GM12878 (cell line): ENCODE results near the gene AJUBA. TPM values are rescaled to one million over a fixed set of nuclear protein-coding genes. Genes with fewer than 3 reads are reported as not detected.

Experiments used
- ATAC-seq: fragments of 200-7000 bp; cut with Tn5 transposase; 3 replicates; pipeline ENCODE4 v1.9.1; 2020; ENCODE audit warnings: mild to moderate bottlenecking, moderate library complexity
- BruUV-seq: library from RNA; stranded (reverse); fragments of 400-500 nt; replicated peaks from 2 replicates; lab custom pipeline; 2021; lab: Mats Ljungman, UMichigan
- CTCF ChIA-PET: fragments of 300-600 bp; sonication (Branson Sonifier 250); formaldehyde crosslinking; extraction: SDS; loops from one replicate; lab custom pipeline; 2021; ENCODE audit warnings: inconsistent platforms; lab: Yijun Ruan, JAX
- POLR2A ChIA-PET: fragments of 350-600 bp; formaldehyde crosslinking; extraction: SDS; loops from one replicate; lab custom pipeline; 2021; ENCODE audit warnings: inconsistent platforms; lab: Charles Lee
- RAD21 ChIA-PET: fragments of 300-600 bp; sonication (Branson Sonifier 250); formaldehyde crosslinking; loops from one replicate; lab custom pipeline; 2023; ENCODE audit warnings: antibody characterized with exemption; ENCODE audit not compliant: unreplicated experiment; lab: Charles Lee
- SMC1A ChIA-PET: fragments of 300-600 bp; sonication (Branson Sonifier 250); formaldehyde crosslinking; loops from one replicate; lab custom pipeline; 2023; ENCODE audit not compliant: unreplicated experiment, uncharacterized antibody; lab: Charles Lee
- DNase-seq: peaks from one replicate; pipeline ENCODE4 v3.0.0-alpha.2; 2011; ENCODE audit warnings: low read depth, low spot score
- FAIRE-seq: peaks from 3 replicates; lab custom pipeline; 2011; peaks lifted over from hg19 to GRCh38; lab: Jason Lieb, UNC
- H2AFZ ChIP-seq: 2 replicates; pipeline ENCODE4 v1.6.0; 2011; ENCODE audit warnings: low read depth, low read length, control low read depth; ENCODE audit not compliant: control insufficient read depth
- H3K27ac ChIP-seq: 2 replicates; pipeline ENCODE4 v1.5.1; 2011; ENCODE audit warnings: control low read depth; ENCODE audit not compliant: control insufficient read depth, insufficient read depth
- H3K27me3 ChIP-seq, 2 experiments: replicated peaks in 1 of 2; 2 replicates each; pipeline versions ENCODE4 v1.6.0 to v1.6.1; 2011; ENCODE audit warnings: low read length in 1 of 2; ENCODE audit not compliant: control insufficient read depth in 2 of 2, insufficient read depth in 2 of 2
- H3K36me3 ChIP-seq, 2 experiments: 2 replicates each; pipeline ENCODE4 v1.5.1; 2011; ENCODE audit warnings: low read length in 1 of 2; ENCODE audit not compliant: control insufficient read depth in 2 of 2, insufficient read depth in 2 of 2
- H3K4me1 ChIP-seq: 2 replicates; pipeline ENCODE4 v1.6.1; 2011; ENCODE audit warnings: mild to moderate bottlenecking, low read length, moderate library complexity, mixed read lengths; ENCODE audit not compliant: control insufficient read depth, insufficient read depth
- H3K4me2 ChIP-seq: 2 replicates; pipeline ENCODE4 v1.6.0; 2011; ENCODE audit warnings: control low read depth; ENCODE audit not compliant: control insufficient read depth, insufficient read depth
- H3K4me3 ChIP-seq: fragments of 200-600 bp; sonication (generic); 2 replicates; pipeline ENCODE4 v1.5.1; 2016
- H3K79me2 ChIP-seq: 2 replicates; pipeline ENCODE4 v1.6.0; 2011; ENCODE audit warnings: low read length; ENCODE audit not compliant: control insufficient read depth, insufficient read depth
- H3K9ac ChIP-seq: 2 replicates; pipeline ENCODE4 v1.8.0; 2011; ENCODE audit warnings: low read length, control low read depth, mixed read lengths; ENCODE audit not compliant: control insufficient read depth, insufficient read depth
- H3K9me3 ChIP-seq: replicated peaks from 3 replicates; pipeline ENCODE4 v1.5.1; 2011; ENCODE audit warnings: mild to moderate bottlenecking, low read length; ENCODE audit not compliant: control insufficient read depth, insufficient read depth
- H4K20me1 ChIP-seq: 2 replicates; pipeline ENCODE4 v1.6.0; 2011; ENCODE audit not compliant: control insufficient read depth, insufficient read depth
- MTA3 ChIP-seq: IDR thresholded peaks from 2 replicates; pipeline ENCODE4 v1.6.1; 2012; ENCODE audit warnings: low read length, inconsistent platforms, borderline replicate concordance
- NR2C2 ChIP-seq: IDR thresholded peaks from 2 replicates; pipeline ENCODE4 v1.6.1; 2011; ENCODE audit warnings: borderline replicate concordance, low read depth; ENCODE audit not compliant: control insufficient read depth, insufficient read length
- RAD51 ChIP-seq: fragments of 450-650 bp; IDR thresholded peaks from 2 replicates; pipeline ENCODE4 v1.6.1; 2016; ENCODE audit warnings: moderate library complexity, mild to moderate bottlenecking, inconsistent platforms
- ZNF274 ChIP-seq: IDR thresholded peaks from one replicate; pipeline ENCODE4 v1.8.0; 2011; ENCODE audit not compliant: insufficient read length, insufficient read depth
- ZNF687 ChIP-seq: fragments of 450-650 bp; IDR thresholded peaks from 2 replicates; pipeline ENCODE4 v1.6.1; 2017; ENCODE audit warnings: mild to moderate bottlenecking, moderate library complexity
- ZSCAN29 ChIP-seq: fragments of 450-650 bp; IDR thresholded peaks from 2 replicates; pipeline ENCODE4 v1.6.1; 2017; ENCODE audit warnings: mild to moderate bottlenecking, moderate library complexity
- WGBS: methylation state at CpG from one replicate; pipeline ENCODE4 v1.1.6; 2016; ENCODE audit warnings: low lambda C conversion rate; ENCODE audit not compliant: insufficient replicate concordance, insufficient coverage; ENCODE audit errors: missing lambda C conversion rate; 5-methylcytosine and 5-hydroxymethylcytosine counted together
- in situ Hi-C: fragments of 300-500 bp; cut with MboI; formaldehyde crosslinking; loops from 9 replicates; pipeline ENCODE4 v1.14.3; 2018; ENCODE audit warnings: mixed read lengths
- intact Hi-C: fragments of 100-400 bp; cut with micrococcal nuclease; formaldehyde crosslinking; loops from one replicate; pipeline ENCODE4 v1.14.2; 2022; ENCODE audit not compliant: unreplicated experiment
- polyA plus RNA-seq, 11 experiments: library from polyadenylated mRNA; depleted of rRNA in 4 of 11; unstranded in 6 of 11; stranded (reverse) in 5 of 11; fragments of >200 nt; fragmentation: Nextera tagmentation in 4 of 11; fragmentation: Illumina TruSeq in 1 of 11; extraction: Ambion mirVana in 4 of 11; extraction: Trizol in 1 of 11; gene quantifications; 1 replicate in 1 of 11; 2 replicates in 10 of 11; pipeline versions ENCODE4 v1.2.1 to v1.2.3, GENCODE V29; 2011 to 2016; ENCODE audit warnings: inconsistent platforms in 2 of 11, missing spikeins in 2 of 11, low read depth in 1 of 11
- total RNA-seq, 4 experiments: library from RNA; depleted of rRNA in 3 of 4; stranded (reverse); fragments of >200 nt in 3 of 4; fragmentation: Illumina TruSeq in 1 of 4; extraction: Trizol in 1 of 4; gene quantifications; 2 replicates each; pipeline versions ENCODE4 v1.2.1 to v1.2.3, GENCODE V29; 2013 to 2021

Gene AJUBA
- total and polyA plus RNA-seq, 10 of the 15 experiments (the other 5 are each of a cell fraction or from before 2014, with no cell fraction given) = 0.03 to 18.1 (median 0.36) TPM; not detected in 1

- H3K79me2 ChIP-seq = no peaks in the 10 kb centered on the region
- H3K27me3 ChIP-seq = no peaks in the 10 kb centered on the region
- H3K4me1 ChIP-seq = no peaks in the 10 kb centered on the region
- DNase-seq (no peak), FAIRE-seq (no peak), ATAC-seq (no peak)
- H3K4me2 ChIP-seq = no peak overlapping the region
- intact Hi-C loops = no loop called here
- CTCF ChIA-PET = interaction anchor here (0.8 to 2.3 kb wide), 6 partner anchors 10 to 54 kb away, joined by 4 to 9 read pairs (median 6); no protein-coding TSS in a partner anchor
- H3K9ac ChIP-seq = no peak overlapping the region
- POLR2A ChIA-PET = no interaction called here
- in situ Hi-C loops = no loop called here
- H3K9me3 ChIP-seq = no peaks in the 10 kb centered on the region
- RAD21 ChIA-PET = interaction anchor here (0.7 to 1.6 kb wide), 2 partner anchors 11 to 25 kb away, joined by 3 to 6 read pairs; no protein-coding TSS in a partner anchor
- no peaks in the 10 kb centered on the region for H4K20me1 ChIP-seq
- H3K4me3 ChIP-seq = no peak overlapping the region
- H2AFZ ChIP-seq = no peak overlapping the region
- BruUV-seq = no TSS peak
- TF ChIP-seq ZSCAN29 (no peak), NR2C2 (no peak), ZNF687 (no peak), RAD51 (no peak), MTA3 (no peak), ZNF274 (no peak)
- SMC1A ChIA-PET = interaction anchor here (1.2 to 1.9 kb wide), 5 partner anchors 11 to 39 kb away, joined by 3 to 5 read pairs (median 4); no protein-coding TSS in a partner anchor
- WGBS = 73% methylated on average over 5 of the region's 5 CpGs
- no peak overlapping the region for H3K27ac ChIP-seq
- no peaks in the 10 kb centered on the region for H3K36me3 ChIP-seq
Measured at GRCh38 chr14:23017091-23017490, 34.7 kb upstream of the AJUBA start.
